Measurements from ENCODE around the gene IFNL1.

The IFNL1 gene

GRCh38 chr19:39296055-39296645, at the start of gene IFNL1:
Gene IFNL1 (plus strand): TSS chr19:39296407. CDS start chr19:39296422, 15 bp downstream.
- no peak within 1 kb of the TSS for H3K4me3 ChIP-seq (ENCODE audit: low read depth, low read length)
- no peaks in the 10 kb centered on the region for H3K27me3 ChIP-seq (ENCODE audit: insufficient read depth, low read length)
- no peak within 1 kb of the TSS for H2AFZ ChIP-seq (ENCODE audit: low read length, unreplicated experiment)
- H3K79me2 ChIP-seq (ENCODE audit: control insufficient read depth, insufficient read depth, low read length, unreplicated experiment), result no peaks in the 10 kb centered on the region
- no peak within 1 kb of the TSS for H3K27ac ChIP-seq (ENCODE audit: low read depth, low read length)
- no peaks in the 10 kb centered on the region for H3K36me3 ChIP-seq (ENCODE audit: insufficient read depth, low read length)
- no peaks in the 10 kb centered on the region for H3K4me1 ChIP-seq (ENCODE audit: control insufficient read depth, insufficient read depth, low read length, unreplicated experiment)

- peaks cover 11% of the 10 kb centered on the region; the same call in 1 of the 2 replicates for H3K27me3 ChIP-seq (ENCODE audit: insufficient read depth, low read length)
- H3K27ac ChIP-seq (ENCODE audit: low read depth, low read length), result no peak overlapping the region
- no peaks in the 10 kb centered on the region for H3K36me3 ChIP-seq (ENCODE audit: insufficient read depth, low read length)
- peak overlapping the region; percentile 74 for H3K4me3 ChIP-seq (ENCODE audit: low read depth, low read length)
- H3K79me2 ChIP-seq (ENCODE audit: control insufficient read depth, insufficient read depth, low read length, unreplicated experiment), result no peaks in the 10 kb centered on the region
- no peaks in the 10 kb centered on the region for H3K4me1 ChIP-seq (ENCODE audit: control insufficient read depth, insufficient read depth, low read length, unreplicated experiment)
- peak overlapping the region; percentile 43 for H2AFZ ChIP-seq (ENCODE audit: low read length, unreplicated experiment)
Observed at GRCh38 chr19:39246951-39247669, 49.1 kb upstream of the IFNL1 start.

GRCh38 chr19:39247701-39248664, 48.2 kb upstream of the IFNL1 start:
- H2AFZ ChIP-seq (ENCODE audit: low read length, unreplicated experiment), result no peak overlapping the region
- H3K79me2 ChIP-seq (ENCODE audit: control insufficient read depth, insufficient read depth, low read length, unreplicated experiment), result no peaks in the 10 kb centered on the region
- no peaks in the 10 kb centered on the region for H3K36me3 ChIP-seq (ENCODE audit: insufficient read depth, low read length)
- no peaks in the 10 kb centered on the region for H3K4me1 ChIP-seq (ENCODE audit: control insufficient read depth, insufficient read depth, low read length, unreplicated experiment)
- H3K27ac ChIP-seq (ENCODE audit: low read depth, low read length), result no peak overlapping the region
- peak overlapping the region; percentile 74 for H3K4me3 ChIP-seq (ENCODE audit: low read depth, low read length)
- peaks cover 11% of the 10 kb centered on the region; the same call in 1 of the 2 replicates for H3K27me3 ChIP-seq (ENCODE audit: insufficient read depth, low read length)

- H3K79me2 ChIP-seq (ENCODE audit: control insufficient read depth, insufficient read depth, low read length, unreplicated experiment), result no peaks in the 10 kb centered on the region
Observed at GRCh38 chr19:39248806-39249205, 47.4 kb upstream of the IFNL1 start, which contains the start of gene IFNL4. Gene IFNL4 (minus strand): TSS chr19:39248856.

GRCh38 chr19:39251081-39251480, 45.1 kb upstream of the IFNL1 start:
- Histone ChIP-seq H3K27ac (ENCODE audit: low read depth, low read length) (no peak overlapping the region), H3K36me3 (ENCODE audit: insufficient read depth, low read length) (no peaks in the 10 kb centered on the region), H2AFZ (ENCODE audit: low read length, unreplicated experiment) (no peak overlapping the region), H3K27me3 (ENCODE audit: insufficient read depth, low read length) (peaks cover 14% of the 10 kb centered on the region; the same call in 1 of the 2 replicates), H3K4me3 (ENCODE audit: low read depth, low read length) (no peak overlapping the region), H3K4me1 (ENCODE audit: control insufficient read depth, insufficient read depth, low read length, unreplicated experiment) (no peaks in the 10 kb centered on the region), H3K79me2 (ENCODE audit: control insufficient read depth, insufficient read depth, low read length, unreplicated experiment) (no peaks in the 10 kb centered on the region)

More at GRCh38 chr19:39248806-39249205, 47.4 kb upstream of the IFNL1 start, which contains the start of gene IFNL4:
- H3K36me3 ChIP-seq (ENCODE audit: insufficient read depth, low read length), result no peaks in the 10 kb centered on the region
- no peak within 1 kb of the TSS for H3K27ac ChIP-seq (ENCODE audit: low read depth, low read length)
- H3K27me3 ChIP-seq (ENCODE audit: insufficient read depth, low read length), result peaks cover 11% of the 10 kb centered on the region; the same call in 1 of the 2 replicates
- H3K4me3 ChIP-seq (ENCODE audit: low read depth, low read length), result peak within 1 kb of the TSS; percentile 74
- no peaks in the 10 kb centered on the region for H3K4me1 ChIP-seq (ENCODE audit: control insufficient read depth, insufficient read depth, low read length, unreplicated experiment)
- no peak within 1 kb of the TSS for H2AFZ ChIP-seq (ENCODE audit: low read length, unreplicated experiment)

- Histone ChIP-seq H3K27ac (ENCODE audit: low read depth, low read length) (no peak overlapping the region), H3K27me3 (ENCODE audit: insufficient read depth, low read length) (peaks cover 19% of the 10 kb centered on the region; the same call in 1 of the 2 replicates), H3K79me2 (ENCODE audit: control insufficient read depth, insufficient read depth, low read length, unreplicated experiment) (no peaks in the 10 kb centered on the region), H2AFZ (ENCODE audit: low read length, unreplicated experiment) (no peak overlapping the region), H3K4me1 (ENCODE audit: control insufficient read depth, insufficient read depth, low read length, unreplicated experiment) (no peaks in the 10 kb centered on the region), H3K4me3 (ENCODE audit: low read depth, low read length) (no peak overlapping the region), H3K36me3 (ENCODE audit: insufficient read depth, low read length) (no peaks in the 10 kb centered on the region)
Observed at GRCh38 chr19:39251846-39252245, 44.4 kb upstream of the IFNL1 start.

- peaks cover 19% of the 10 kb centered on the region; the same call in 1 of the 2 replicates for H3K27me3 ChIP-seq (ENCODE audit: insufficient read depth, low read length)
- no peak overlapping the region for H2AFZ ChIP-seq (ENCODE audit: low read length, unreplicated experiment)
- no peak overlapping the region for H3K27ac ChIP-seq (ENCODE audit: low read depth, low read length)
- no peaks in the 10 kb centered on the region for H3K4me1 ChIP-seq (ENCODE audit: control insufficient read depth, insufficient read depth, low read length, unreplicated experiment)
- H3K36me3 ChIP-seq (ENCODE audit: insufficient read depth, low read length), result no peaks in the 10 kb centered on the region
- no peak overlapping the region for H3K4me3 ChIP-seq (ENCODE audit: low read depth, low read length)
- H3K79me2 ChIP-seq (ENCODE audit: control insufficient read depth, insufficient read depth, low read length, unreplicated experiment), result no peaks in the 10 kb centered on the region
Observed at GRCh38 chr19:39252458-39252857, 43.7 kb upstream of the IFNL1 start.

- Histone ChIP-seq H3K27ac (ENCODE audit: low read depth, low read length) (no peak overlapping the region), H3K27me3 (ENCODE audit: insufficient read depth, low read length) (peaks cover 11% of the 10 kb centered on the region; the same call in 1 of the 2 replicates), H3K36me3 (ENCODE audit: insufficient read depth, low read length) (no peaks in the 10 kb centered on the region), H2AFZ (ENCODE audit: low read length, unreplicated experiment) (no peak overlapping the region), H3K4me1 (ENCODE audit: control insufficient read depth, insufficient read depth, low read length, unreplicated experiment) (no peaks in the 10 kb centered on the region), H3K79me2 (ENCODE audit: control insufficient read depth, insufficient read depth, low read length, unreplicated experiment) (no peaks in the 10 kb centered on the region), H3K4me3 (ENCODE audit: low read depth, low read length) (no peak overlapping the region)
Observed at GRCh38 chr19:39253374-39254149, 42.6 kb upstream of the IFNL1 start.

- Histone ChIP-seq H3K27me3 (ENCODE audit: insufficient read depth, low read length) (peaks cover 8% of the 10 kb centered on the region; the same call in 1 of the 2 replicates), H3K4me1 (ENCODE audit: control insufficient read depth, insufficient read depth, low read length, unreplicated experiment) (no peaks in the 10 kb centered on the region), H3K4me3 (ENCODE audit: low read depth, low read length) (no peak overlapping the region), H3K79me2 (ENCODE audit: control insufficient read depth, insufficient read depth, low read length, unreplicated experiment) (no peaks in the 10 kb centered on the region), H3K27ac (ENCODE audit: low read depth, low read length) (no peak overlapping the region), H3K36me3 (ENCODE audit: insufficient read depth, low read length) (no peaks in the 10 kb centered on the region), H2AFZ (ENCODE audit: low read length, unreplicated experiment) (no peak overlapping the region)
Observed at GRCh38 chr19:39254531-39255345, 41.5 kb upstream of the IFNL1 start.
